SJSA1 (cell line): ENCODE data around the gene DUS4L. TPM values are rescaled to one million over a fixed set of nuclear protein-coding genes. Genes with fewer than 3 reads are reported as not detected.
"Not testable (repeated sequence)": the region's sequence is repeated elsewhere in the genome, so short reads cannot be mapped to it uniquely, and the experiment has no call there.

Source experiments
- DNase-seq, 2 experiments: peaks; one replicate each; pipeline ENCODE4 v3.0.0-alpha.2; 2015 to 2020; ENCODE audit warnings: low spot score in 2 of 2, low read depth in 1 of 2
- H3K27ac ChIP-seq: fragments of 250-450 bp; sonication (Bioruptor Pico); 2 replicates; pipeline ENCODE4 v1.5.1; 2020; ENCODE audit warnings: mild to moderate bottlenecking, moderate library complexity
- H3K27me3 ChIP-seq: fragments of 250-450 bp; sonication (Bioruptor Pico); replicated peaks from 2 replicates; pipeline ENCODE4 v1.5.1; 2020; ENCODE audit warnings: mild to moderate bottlenecking, moderate library complexity
- H3K36me3 ChIP-seq: fragments of 250-450 bp; sonication (Bioruptor Pico); 2 replicates; pipeline ENCODE4 v1.5.1; 2020; ENCODE audit warnings: mild to moderate bottlenecking
- H3K4me1 ChIP-seq: fragments of 250-450 bp; sonication (Bioruptor Pico); replicated peaks from 2 replicates; pipeline ENCODE4 v1.6.1; 2021; ENCODE audit warnings: mild to moderate bottlenecking
- H3K4me3 ChIP-seq: fragments of 250-450 bp; sonication (Bioruptor Pico); 2 replicates; pipeline ENCODE4 v1.5.1; 2020; ENCODE audit warnings: mild to moderate bottlenecking
- H3K9me3 ChIP-seq: fragments of 250-450 bp; sonication (Bioruptor Pico); replicated peaks from 2 replicates; pipeline ENCODE4 v1.5.1; 2020; ENCODE audit warnings: mild to moderate bottlenecking
- total RNA-seq: library from RNA; depleted of rRNA; stranded (reverse); fragments of >200 nt; shearing (Covaris generic); gene quantifications from 2 replicates; pipeline ENCODE4 v1.2.3, GENCODE V29; 2014; rRNA removed

Gene DUS4L
- total RNA-seq = 9.0 and 9.8 TPM in 2 replicates

DNA sequence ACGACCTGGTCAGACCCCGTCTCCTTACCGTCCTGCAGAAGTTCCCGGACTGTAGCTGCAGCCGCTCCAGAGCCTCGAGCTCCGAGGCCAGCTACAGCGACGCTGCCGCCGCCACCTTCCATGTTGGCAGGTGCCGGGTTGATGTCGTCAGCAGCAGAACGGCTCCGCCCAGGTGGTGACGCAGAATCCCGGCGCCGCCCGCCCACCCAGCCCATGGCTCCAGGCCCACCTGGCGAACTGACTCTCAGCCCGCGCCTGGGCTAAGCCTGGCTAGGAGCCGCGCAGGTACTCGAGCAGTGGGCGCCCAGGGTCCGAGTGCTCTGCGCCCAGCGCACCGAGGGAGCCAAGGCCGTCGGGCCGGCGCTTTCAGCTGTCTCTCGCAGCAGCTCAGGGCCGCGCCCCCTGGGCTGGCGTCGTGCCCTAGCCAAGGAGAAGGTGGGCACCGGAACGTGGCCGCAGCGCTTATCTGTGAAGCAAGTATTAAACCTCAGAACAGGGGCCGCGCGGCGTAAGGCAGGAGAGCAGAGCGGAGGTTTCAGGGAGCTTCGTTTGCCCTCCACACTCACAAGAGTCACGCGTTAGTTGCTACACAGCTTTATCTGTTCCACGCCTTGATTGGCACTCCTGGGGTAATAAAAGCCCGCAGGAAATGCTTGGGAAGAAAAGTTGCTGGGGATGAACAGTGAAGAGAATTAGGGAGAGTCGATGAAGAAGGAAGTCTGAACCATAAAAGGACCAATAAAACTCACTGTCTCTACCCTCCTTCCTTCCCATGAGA is at the start of gene DUS4L, which contains the start of gene COG5:
Gene DUS4L, plus strand, starts transcription at position 197 of the 778 bp plus-strand sequence. CDS start 3,100 bp downstream, outside the sequence.
Gene COG5, minus strand, starts transcription at position 146 of the 778 bp plus-strand sequence. Its CDS starts 24 bp downstream, at position 122.
- Histone ChIP-seq H3K9me3 (no peaks in the 10 kb centered on the region), H3K36me3 (peaks cover 9% of the 10 kb centered on the region; the same call in 1 of the 2 replicates), H3K27ac (peak within 1 kb of the TSS; percentile 79), H3K4me1 (peaks cover 23% of the 10 kb centered on the region), H3K27me3 (no peaks in the 10 kb centered on the region), H3K4me3 (peak within 1 kb of the TSS; percentile 87)
- DNase-seq = peak; percentile 73 to 74

DNA sequence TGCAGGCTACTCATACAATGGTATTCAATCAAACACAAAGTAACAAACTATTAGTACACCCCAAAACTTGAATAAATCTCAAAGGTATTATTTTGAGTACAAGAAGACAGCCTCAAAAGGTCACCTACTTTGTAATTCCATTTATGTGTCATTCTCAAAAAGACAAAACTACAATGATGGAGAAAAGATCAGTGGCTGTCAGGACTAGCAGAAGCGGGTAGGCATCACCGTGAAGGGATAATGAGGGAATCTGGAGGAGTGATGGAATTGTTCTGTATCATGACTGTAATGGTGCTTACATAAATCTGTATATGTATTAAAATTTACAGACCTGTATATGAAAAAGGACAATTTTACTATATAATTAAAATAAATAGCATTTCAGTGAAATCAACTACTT is 37.1 kb upstream of the DUS4L start:
- H3K9me3 ChIP-seq = no peaks in the 10 kb centered on the region
- no peaks in the 10 kb centered on the region for H3K27me3 ChIP-seq
- H3K4me3 ChIP-seq = no peak overlapping the region
- no peak overlapping the region for H3K27ac ChIP-seq
- H3K4me1 ChIP-seq = peaks cover 12% of the 10 kb centered on the region
- no peaks in the 10 kb centered on the region for H3K36me3 ChIP-seq
- no peak for DNase-seq

DNA sequence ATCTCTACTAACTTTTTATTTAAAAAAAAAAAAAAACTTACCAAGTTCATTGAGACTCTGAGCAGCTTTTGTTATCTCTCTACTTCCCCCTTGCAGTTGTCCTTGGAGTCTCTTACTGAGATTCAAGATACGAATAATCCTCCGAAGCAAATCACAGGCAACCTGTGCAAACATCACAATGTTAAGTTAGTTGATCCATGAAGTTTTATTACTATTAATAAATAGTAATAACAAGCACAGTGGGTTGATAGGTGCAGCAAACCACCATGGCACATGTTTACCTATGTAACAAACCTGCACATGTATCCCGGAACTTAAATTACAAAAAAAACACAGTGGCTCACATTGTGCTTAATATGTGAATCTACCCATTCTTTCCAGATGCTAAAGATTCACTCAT is 36.6 kb upstream of the DUS4L start:
- no peak overlapping the region for H3K27ac ChIP-seq
- no peaks in the 10 kb centered on the region for H3K36me3 ChIP-seq
- no peak for DNase-seq
- H3K4me1 ChIP-seq = peaks cover 12% of the 10 kb centered on the region
- no peak overlapping the region for H3K4me3 ChIP-seq
- H3K27me3 ChIP-seq = no peaks in the 10 kb centered on the region
- H3K9me3 ChIP-seq = no peaks in the 10 kb centered on the region

DNA sequence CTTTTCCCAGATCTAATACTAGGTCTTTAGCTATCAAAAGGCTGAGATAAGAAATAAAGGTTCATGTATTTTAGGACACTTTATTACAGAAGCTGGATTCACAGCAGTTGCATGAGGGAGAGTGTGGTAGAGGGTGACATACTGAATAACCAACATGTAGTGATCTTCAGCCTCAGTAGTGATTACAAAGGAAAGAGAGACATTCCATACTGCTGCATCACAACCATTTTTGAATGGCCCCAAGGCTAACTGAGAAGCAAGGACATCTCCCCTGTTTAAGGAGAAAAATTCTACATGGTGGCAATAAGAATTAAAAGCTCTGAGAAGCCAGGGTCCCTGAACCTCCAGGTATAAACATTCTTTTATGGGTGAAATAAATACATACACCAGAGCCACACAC is 35.3 kb upstream of the DUS4L start:
- Histone ChIP-seq H3K27ac (no peak overlapping the region), H3K36me3 (no peaks in the 10 kb centered on the region), H3K4me3 (no peak overlapping the region), H3K9me3 (no peaks in the 10 kb centered on the region), H3K27me3 (no peaks in the 10 kb centered on the region), H3K4me1 (peaks cover 12% of the 10 kb centered on the region)
- peak in 1 of 2 experiments; percentile 50 for DNase-seq

GRCh38 chr7:107530751-107531150 is 33.0 kb upstream of the DUS4L start:
- no peaks in the 10 kb centered on the region for H3K36me3 ChIP-seq
- DNase-seq = no peak
- H3K27me3 ChIP-seq = no peaks in the 10 kb centered on the region
- H3K4me3 ChIP-seq = no peak overlapping the region
- H3K9me3 ChIP-seq = no peaks in the 10 kb centered on the region
- no peak overlapping the region for H3K27ac ChIP-seq
- H3K4me1 ChIP-seq = peaks cover 12% of the 10 kb centered on the region

GRCh38 chr7:107534139-107534538 is 29.6 kb upstream of the DUS4L start:
- no peak for DNase-seq
- peaks cover 3% of the 10 kb centered on the region; the same call in 1 of the 2 replicates for H3K36me3 ChIP-seq
- no peak overlapping the region for H3K27ac ChIP-seq
- no peak overlapping the region for H3K4me3 ChIP-seq
- no peaks in the 10 kb centered on the region for H3K4me1 ChIP-seq
- H3K9me3 ChIP-seq = no peaks in the 10 kb centered on the region
- H3K27me3 ChIP-seq = no peaks in the 10 kb centered on the region

DNA sequence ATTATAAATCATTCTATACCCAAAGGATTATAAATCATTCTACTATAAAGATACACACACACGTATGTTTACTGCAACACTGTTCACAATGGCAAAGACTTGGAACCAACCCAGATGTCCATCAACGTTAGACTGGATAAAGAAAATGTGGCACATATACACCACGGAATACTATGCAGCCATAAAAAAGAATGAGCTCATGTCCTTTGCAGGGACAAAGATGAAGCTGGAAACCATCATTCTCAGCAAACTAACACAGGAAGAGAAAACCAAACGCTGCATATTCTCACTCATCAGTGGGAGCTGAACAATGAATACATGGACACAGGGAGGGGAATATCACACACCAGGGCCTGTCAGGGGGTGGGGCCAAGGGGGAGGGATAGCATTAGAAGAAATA is 26.5 kb upstream of the DUS4L start:
- H3K4me1 ChIP-seq, DNase-seq, H3K27me3 ChIP-seq, H3K27ac ChIP-seq, H3K9me3 ChIP-seq, H3K36me3 ChIP-seq, H3K4me3 ChIP-seq: not testable (repeated sequence)

GRCh38 chr7:107538001-107538400 is 25.8 kb upstream of the DUS4L start:
- H3K36me3 ChIP-seq = peaks cover 3% of the 10 kb centered on the region; the same call in 1 of the 2 replicates
- H3K27ac ChIP-seq = no peak overlapping the region
- no peak overlapping the region for H3K4me3 ChIP-seq
- no peaks in the 10 kb centered on the region for H3K27me3 ChIP-seq
- H3K9me3 ChIP-seq = no peaks in the 10 kb centered on the region
- DNase-seq = no peak
- no peaks in the 10 kb centered on the region for H3K4me1 ChIP-seq

DNA sequence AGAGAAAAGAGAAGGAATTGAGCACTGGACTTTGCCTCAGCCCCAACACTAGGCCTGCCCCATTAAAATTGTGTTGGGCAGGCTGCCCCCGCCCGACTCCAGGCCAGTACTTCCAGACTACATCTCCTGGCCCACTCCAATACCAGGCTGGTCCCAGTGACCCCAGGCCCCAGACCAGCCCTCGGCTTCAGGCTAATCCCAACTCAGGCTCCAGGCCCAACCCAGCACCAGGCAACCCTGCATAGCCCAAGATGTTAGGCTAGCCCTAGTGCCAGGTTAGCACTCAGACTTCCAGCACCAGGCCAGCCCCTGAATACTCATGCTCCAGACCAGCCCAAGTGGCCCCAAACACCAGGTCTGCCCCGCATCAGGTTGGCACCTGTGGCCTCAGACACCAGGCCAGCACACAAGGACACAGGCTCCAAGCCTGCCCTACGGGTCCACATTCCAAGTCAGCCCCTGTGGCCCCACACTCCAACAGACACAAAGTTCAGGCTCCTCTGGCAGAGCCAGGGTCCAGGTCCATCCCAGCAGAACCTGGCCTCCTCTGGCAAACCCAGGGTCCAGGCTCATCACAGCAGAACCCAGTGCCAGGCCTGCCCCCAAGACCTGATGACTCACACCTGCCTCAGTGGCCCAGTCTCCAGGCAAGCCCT is 20.3 kb upstream of the DUS4L start:
- no peaks in the 10 kb centered on the region for H3K27me3 ChIP-seq
- DNase-seq = no peak
- H3K36me3 ChIP-seq = peaks cover 27% of the 10 kb centered on the region

DNA sequence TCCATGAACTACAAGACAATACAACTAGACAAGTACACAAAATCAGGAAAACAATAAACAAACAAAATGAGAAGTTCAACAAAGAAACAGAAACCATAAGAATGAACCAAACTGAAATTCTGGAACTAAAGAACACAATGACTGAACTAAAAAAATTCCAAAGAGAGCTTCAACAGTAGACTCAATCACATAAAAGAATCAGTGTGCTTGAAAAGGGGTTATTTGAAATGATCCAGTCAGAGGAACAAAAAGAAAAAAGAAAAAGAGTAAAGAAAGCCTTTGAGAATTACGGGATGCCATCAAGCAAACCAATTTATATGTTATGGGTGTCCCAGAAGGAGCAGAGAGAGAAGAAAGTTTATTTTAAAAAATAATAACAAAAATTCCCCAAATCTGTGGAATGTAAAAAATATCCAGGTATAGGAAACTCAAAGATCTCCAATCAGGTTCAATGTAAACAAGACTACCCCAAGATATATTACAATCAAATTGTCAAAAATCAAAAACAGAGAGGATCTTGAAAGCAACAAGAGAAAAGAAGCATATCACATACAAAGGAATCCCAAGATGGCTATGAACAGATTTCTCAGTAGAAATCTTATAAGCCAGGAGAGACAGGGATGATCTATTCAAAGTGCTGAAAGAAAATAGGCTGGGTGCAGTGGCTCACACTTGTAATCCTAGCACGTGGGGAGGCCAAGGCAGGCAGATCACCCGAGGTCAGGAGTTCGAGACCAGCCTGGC is 18.8 kb upstream of the DUS4L start:
- Histone ChIP-seq H3K36me3 (peaks cover 27% of the 10 kb centered on the region), H3K27ac (no peak overlapping the region), H3K9me3 (no peaks in the 10 kb centered on the region), H3K27me3 (no peaks in the 10 kb centered on the region), H3K4me1 (no peaks in the 10 kb centered on the region), H3K4me3 (no peak overlapping the region)
- DNase-seq = no peak

More for the DNA sequence above, 20.3 kb upstream of the DUS4L start:
- H3K9me3 ChIP-seq = no peaks in the 10 kb centered on the region
- H3K4me3 ChIP-seq = no peak overlapping the region
- no peaks in the 10 kb centered on the region for H3K4me1 ChIP-seq
- no peak overlapping the region for H3K27ac ChIP-seq

GRCh38 chr7:107551936-107552335 is 11.8 kb upstream of the DUS4L start:
- Histone ChIP-seq H3K9me3 (no peaks in the 10 kb centered on the region), H3K27ac (no peak overlapping the region), H3K4me1 (no peaks in the 10 kb centered on the region), H3K4me3 (no peak overlapping the region), H3K27me3 (no peaks in the 10 kb centered on the region), H3K36me3 (peaks cover 19% of the 10 kb centered on the region)
- no peak for DNase-seq

- Histone ChIP-seq H3K9me3 (no peaks in the 10 kb centered on the region), H3K4me1 (peaks cover 9% of the 10 kb centered on the region), H3K36me3 (peaks cover 9% of the 10 kb centered on the region), H3K4me3 (no peak overlapping the region), H3K27me3 (no peaks in the 10 kb centered on the region), H3K27ac (no peak overlapping the region)
- no peak for DNase-seq
Measured at GRCh38 chr7:107555893-107556292, 7.9 kb upstream of the DUS4L start.

DNA sequence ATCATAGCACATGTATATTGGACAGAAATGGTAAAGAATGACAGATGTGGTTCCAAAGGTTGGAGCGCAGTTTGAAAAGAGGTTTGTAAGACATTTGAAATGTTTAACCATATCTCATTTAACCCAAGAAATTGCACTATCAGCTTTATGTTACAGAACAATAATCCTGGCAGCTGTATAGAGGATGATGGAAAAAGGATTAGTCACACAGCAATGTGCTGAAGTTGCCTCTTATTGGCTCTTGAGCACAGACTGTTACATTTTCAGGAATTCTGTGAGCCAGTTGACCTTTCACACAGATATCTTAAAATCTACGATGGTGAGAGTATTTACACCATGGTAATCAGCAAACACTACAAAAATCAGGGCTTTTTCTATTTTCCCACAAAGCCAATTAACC is 3.9 kb upstream of the DUS4L start:
- H3K4me1 ChIP-seq = peaks cover 13% of the 10 kb centered on the region
- no peak overlapping the region for H3K4me3 ChIP-seq
- H3K36me3 ChIP-seq = peaks cover 9% of the 10 kb centered on the region; the same call in 1 of the 2 replicates
- no peaks in the 10 kb centered on the region for H3K27me3 ChIP-seq
- H3K9me3 ChIP-seq = no peaks in the 10 kb centered on the region
- H3K27ac ChIP-seq = no peak overlapping the region; the same call in 1 of the 2 replicates
- DNase-seq = peak in 1 of 2 experiments; percentile 14
